ENCODE results near the gene ARID5B. TPM values are rescaled to one million over a fixed set of nuclear protein-coding genes. Genes with fewer than 3 reads are reported as not detected.

The ARID5B gene
- total and polyA plus RNA-seq, 2 experiments from 2014 or later, result 1.3 to 1.6 TPM

- no peak for DNase-seq (ENCODE audit: low spot score)
- Mint-ChIP-seq H3K36me3 (ENCODE audit: low read depth) (no peaks in the 10 kb centered on the region), H3K4me3 (no peak overlapping the region), H3K27me3 (ENCODE audit: insufficient read depth, low read depth, poor library complexity) (peaks cover 2% of the 10 kb centered on the region), H3K4me1 (peaks cover 40% of the 10 kb centered on the region), H3K27ac (no peak overlapping the region), H3K9me3 (no peaks in the 10 kb centered on the region)
- no peak overlapping the region for H3K4me3 ChIP-seq
- no peaks in the 10 kb centered on the region for H3K36me3 ChIP-seq (ENCODE audit: insufficient read depth)
- no peak overlapping the region for H3K27ac ChIP-seq (ENCODE audit: low read depth)
- peak overlapping the region; percentile 79; the same call in 1 of the 2 replicates for H3K4me2 ChIP-seq
- no peaks in the 10 kb centered on the region for H3K27me3 ChIP-seq (ENCODE audit: insufficient read depth)
- no peak for ATAC-seq
- H3K79me2 ChIP-seq (replicated peaks; ENCODE audit: insufficient read depth), result no peaks in the 10 kb centered on the region
- H3F3A ChIP-seq (replicated peaks; ENCODE audit: low read depth), result no peaks in the 10 kb centered on the region
- no peak for TF ChIP-seq CTCF (conservative IDR thresholded peaks at IDR 0.05; ENCODE audit: low read depth in 2 of 2)
- no peak for TF ChIP-seq JUNB (IDR thresholded peaks at IDR 0.05; ENCODE audit: unreplicated experiment)
- no peak for TF ChIP-seq EZH2phosphoT487 (IDR thresholded peaks at IDR 0.05; ENCODE audit: unreplicated experiment)
- TF ChIP-seq ZNF114 (CRISPR knock-in tag; IDR thresholded peaks at IDR 0.05), result no peak
- no peak for TF ChIP-seq EZH2 (IDR thresholded peaks at IDR 0.05; ENCODE audit: low read depth, unreplicated experiment)
- TF ChIP-seq ZNF331 (CRISPR knock-in tag; IDR thresholded peaks at IDR 0.05; ENCODE audit: low read depth), result no peak
- TF ChIP-seq NANOG (IDR thresholded peaks at IDR 0.05; ENCODE audit: borderline replicate concordance), result no peak
- no peak for TF ChIP-seq ETS1 (IDR thresholded peaks at IDR 0.05)
- no peak for TF ChIP-seq STAT1 (IDR thresholded peaks at IDR 0.05; ENCODE audit: unreplicated experiment)
- TF ChIP-seq, protein P1, sequence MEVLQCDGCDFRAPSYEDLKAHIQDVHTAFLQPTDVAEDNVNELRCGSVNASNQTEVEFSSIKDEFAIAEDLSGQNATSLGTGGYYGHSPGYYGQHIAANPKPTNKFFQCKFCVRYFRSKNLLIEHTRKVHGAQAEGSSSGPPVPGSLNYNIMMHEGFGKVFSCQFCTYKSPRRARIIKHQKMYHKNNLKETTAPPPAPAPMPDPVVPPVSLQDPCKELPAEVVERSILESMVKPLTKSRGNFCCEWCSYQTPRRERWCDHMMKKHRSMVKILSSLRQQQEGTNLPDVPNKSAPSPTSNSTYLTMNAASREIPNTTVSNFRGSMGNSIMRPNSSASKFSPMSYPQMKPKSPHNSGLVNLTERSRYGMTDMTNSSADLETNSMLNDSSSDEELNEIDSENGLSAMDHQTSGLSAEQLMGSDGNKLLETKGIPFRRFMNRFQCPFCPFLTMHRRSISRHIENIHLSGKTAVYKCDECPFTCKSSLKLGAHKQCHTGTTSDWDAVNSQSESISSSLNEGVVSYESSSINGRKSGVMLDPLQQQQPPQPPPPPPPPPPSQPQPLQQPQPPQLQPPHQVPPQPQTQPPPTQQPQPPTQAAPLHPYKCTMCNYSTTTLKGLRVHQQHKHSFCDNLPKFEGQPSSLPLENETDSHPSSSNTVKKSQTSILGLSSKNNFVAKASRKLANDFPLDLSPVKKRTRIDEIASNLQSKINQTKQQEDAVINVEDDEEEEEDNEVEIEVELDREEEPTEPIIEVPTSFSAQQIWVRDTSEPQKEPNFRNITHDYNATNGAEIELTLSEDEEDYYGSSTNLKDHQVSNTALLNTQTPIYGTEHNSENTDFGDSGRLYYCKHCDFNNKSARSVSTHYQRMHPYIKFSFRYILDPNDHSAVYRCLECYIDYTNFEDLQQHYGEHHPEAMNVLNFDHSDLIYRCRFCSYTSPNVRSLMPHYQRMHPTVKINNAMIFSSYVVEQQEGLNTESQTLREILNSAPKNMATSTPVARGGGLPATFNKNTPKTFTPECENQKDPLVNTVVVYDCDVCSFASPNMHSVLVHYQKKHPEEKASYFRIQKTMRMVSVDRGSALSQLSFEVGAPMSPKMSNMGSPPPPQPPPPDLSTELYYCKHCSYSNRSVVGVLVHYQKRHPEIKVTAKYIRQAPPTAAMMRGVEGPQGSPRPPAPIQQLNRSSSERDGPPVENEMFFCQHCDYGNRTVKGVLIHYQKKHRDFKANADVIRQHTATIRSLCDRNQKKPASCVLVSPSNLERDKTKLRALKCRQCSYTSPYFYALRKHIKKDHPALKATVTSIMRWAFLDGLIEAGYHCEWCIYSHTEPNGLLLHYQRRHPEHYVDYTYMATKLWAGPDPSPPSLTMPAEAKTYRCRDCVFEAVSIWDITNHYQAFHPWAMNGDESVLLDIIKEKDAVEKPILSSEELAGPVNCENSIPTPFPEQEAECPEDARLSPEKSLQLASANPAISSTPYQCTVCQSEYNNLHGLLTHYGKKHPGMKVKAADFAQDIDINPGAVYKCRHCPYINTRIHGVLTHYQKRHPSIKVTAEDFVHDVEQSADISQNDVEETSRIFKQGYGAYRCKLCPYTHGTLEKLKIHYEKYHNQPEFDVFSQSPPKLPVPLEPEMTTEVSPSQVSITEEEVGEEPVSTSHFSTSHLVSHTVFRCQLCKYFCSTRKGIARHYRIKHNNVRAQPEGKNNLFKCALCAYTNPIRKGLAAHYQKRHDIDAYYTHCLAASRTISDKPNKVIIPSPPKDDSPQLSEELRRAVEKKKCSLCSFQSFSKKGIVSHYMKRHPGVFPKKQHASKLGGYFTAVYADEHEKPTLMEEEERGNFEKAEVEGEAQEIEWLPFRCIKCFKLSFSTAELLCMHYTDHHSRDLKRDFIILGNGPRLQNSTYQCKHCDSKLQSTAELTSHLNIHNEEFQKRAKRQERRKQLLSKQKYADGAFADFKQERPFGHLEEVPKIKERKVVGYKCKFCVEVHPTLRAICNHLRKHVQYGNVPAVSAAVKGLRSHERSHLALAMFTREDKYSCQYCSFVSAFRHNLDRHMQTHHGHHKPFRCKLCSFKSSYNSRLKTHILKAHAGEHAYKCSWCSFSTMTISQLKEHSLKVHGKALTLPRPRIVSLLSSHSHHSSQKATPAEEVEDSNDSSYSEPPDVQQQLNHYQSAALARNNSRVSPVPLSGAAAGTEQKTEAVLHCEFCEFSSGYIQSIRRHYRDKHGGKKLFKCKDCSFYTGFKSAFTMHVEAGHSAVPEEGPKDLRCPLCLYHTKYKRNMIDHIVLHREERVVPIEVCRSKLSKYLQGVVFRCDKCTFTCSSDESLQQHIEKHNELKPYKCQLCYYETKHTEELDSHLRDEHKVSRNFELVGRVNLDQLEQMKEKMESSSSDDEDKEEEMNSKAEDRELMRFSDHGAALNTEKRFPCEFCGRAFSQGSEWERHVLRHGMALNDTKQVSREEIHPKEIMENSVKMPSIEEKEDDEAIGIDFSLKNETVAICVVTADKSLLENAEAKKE (CRISPR knock-in tag; IDR thresholded peaks at IDR 0.05), result no peak
- TF ChIP-seq, protein P2, sequence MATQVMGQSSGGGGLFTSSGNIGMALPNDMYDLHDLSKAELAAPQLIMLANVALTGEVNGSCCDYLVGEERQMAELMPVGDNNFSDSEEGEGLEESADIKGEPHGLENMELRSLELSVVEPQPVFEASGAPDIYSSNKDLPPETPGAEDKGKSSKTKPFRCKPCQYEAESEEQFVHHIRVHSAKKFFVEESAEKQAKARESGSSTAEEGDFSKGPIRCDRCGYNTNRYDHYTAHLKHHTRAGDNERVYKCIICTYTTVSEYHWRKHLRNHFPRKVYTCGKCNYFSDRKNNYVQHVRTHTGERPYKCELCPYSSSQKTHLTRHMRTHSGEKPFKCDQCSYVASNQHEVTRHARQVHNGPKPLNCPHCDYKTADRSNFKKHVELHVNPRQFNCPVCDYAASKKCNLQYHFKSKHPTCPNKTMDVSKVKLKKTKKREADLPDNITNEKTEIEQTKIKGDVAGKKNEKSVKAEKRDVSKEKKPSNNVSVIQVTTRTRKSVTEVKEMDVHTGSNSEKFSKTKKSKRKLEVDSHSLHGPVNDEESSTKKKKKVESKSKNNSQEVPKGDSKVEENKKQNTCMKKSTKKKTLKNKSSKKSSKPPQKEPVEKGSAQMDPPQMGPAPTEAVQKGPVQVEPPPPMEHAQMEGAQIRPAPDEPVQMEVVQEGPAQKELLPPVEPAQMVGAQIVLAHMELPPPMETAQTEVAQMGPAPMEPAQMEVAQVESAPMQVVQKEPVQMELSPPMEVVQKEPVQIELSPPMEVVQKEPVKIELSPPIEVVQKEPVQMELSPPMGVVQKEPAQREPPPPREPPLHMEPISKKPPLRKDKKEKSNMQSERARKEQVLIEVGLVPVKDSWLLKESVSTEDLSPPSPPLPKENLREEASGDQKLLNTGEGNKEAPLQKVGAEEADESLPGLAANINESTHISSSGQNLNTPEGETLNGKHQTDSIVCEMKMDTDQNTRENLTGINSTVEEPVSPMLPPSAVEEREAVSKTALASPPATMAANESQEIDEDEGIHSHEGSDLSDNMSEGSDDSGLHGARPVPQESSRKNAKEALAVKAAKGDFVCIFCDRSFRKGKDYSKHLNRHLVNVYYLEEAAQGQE (IDR thresholded peaks at IDR 0.05; ENCODE audit: unreplicated experiment), result no peak
- no peak for TF ChIP-seq POLR2AphosphoS5 (IDR thresholded peaks at IDR 0.05; ENCODE audit: low read depth)
- H4K20me1 ChIP-seq (replicated peaks; ENCODE audit: insufficient read depth), result no peaks in the 10 kb centered on the region
- no peak overlapping the region for H2AFZ ChIP-seq
- H3K4me1 ChIP-seq (ENCODE audit: insufficient read depth), result peaks cover 38% of the 10 kb centered on the region
- H3K9me2 ChIP-seq (ENCODE audit: insufficient read depth), result no peaks in the 10 kb centered on the region; the same call in 1 of the 2 replicates
Measured at GRCh38 chr10:61984803-61985418, 83.4 kb downstream of the ARID5B start.

Data from GM23338 (cell line).